NOMO-1 treated with DMSO at 0.1 percent for 48 hours (cell line): Measurements from ENCODE around the gene PAX4.
"Not testable (repeated sequence)": the region's sequence is repeated elsewhere in the genome, so short reads cannot be mapped to it uniquely, and the experiment has no call there.

ENCODE experiments used
- DNase-seq: peaks from one replicate; lab custom pipeline; 2025; ENCODE audit not compliant: unreplicated experiment; lab: John Stamatoyannopoulos, UW

The PAX4 gene

DNA sequence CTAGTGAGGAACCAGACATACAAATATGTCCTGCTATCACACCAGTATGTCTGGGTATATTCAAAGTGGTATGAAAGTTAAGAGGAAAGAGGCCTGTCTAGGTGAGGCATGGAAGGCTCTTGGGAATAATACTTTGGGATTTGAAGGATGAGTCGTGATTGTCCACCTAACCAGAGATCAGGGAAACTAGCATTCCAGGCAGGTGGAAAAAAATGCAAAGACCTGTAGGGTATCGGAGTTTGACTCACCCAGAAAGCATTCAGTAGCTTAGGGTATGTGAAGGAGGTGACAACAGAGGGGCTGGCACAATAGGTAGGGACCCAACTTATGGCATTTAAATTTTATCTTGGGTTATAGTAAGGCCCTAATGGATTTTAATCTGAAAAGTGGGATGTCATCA lies 31.6 kb downstream of the PAX4 start:
- no peak for DNase-seq

DNA sequence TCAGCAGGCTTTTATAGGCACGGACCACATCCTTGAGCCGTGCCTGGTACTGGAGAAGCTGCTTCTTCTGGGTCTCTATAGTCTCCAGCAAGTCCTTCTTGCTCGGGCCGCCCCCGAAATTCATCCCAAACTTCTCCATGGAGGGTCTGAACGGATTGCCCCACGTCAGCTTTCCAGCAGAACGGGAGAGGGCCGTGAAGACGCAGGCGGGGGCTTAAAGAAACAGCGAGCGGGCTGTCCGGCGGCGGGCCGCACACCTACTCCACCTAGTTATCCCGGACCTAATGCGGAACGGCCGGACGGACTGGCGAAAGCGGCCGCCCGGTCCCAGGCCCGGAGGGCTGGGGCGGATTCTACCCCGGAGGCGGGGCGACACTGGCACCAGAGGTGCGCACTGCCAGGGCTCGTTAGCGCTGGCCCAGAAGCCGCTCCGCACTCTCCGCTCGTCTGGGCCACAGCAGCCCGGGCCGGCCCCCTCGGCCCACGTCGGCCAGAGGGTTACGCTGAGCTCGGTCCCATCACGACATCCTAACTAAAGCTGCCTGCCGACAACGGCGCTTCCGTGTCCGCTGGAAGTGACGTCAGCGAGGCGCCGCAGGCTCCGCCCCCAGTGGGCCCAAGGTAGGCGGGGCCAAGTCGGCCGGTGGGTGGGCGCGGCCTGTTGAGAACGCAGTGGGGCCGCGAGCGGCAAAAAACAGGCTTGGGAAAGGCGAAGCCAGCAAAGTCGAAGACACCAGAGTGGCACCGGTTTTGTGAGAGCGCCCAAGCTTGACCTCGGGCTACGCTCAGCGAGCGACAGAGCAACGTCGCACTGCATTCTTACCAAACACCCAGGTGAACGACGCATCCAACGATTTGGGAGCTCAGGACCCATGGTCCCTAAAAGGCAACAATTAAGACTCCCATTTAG lies 32.6 kb downstream of the PAX4 start, which contains the start of gene GCC1:
Gene GCC1 (minus strand): TSS at position 553 of the 910 bp plus-strand sequence. CDS start 414 bp downstream, at position 139.
- peak; percentile 43 for DNase-seq

DNA sequence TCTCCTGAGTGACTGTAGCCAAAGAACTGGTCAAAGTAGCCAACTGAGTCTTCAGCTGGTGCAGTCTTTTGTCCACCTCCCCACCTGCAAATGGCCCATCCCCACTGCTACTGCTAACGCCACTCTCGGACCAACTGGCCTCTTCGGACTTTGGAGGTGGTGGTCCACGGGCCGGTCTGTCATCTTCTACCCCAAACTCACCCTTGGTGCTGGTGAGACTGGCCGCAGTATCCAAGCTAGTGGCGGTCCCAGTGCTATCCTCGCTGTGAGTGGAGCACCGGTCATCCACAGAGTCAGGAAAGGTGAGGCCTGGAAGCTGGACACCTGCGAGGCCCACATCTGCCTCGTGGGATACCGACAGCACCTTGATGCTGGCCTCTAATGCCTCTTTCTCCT lies 33.3 kb downstream of the PAX4 start:
- DNase-seq: no peak

DNA sequence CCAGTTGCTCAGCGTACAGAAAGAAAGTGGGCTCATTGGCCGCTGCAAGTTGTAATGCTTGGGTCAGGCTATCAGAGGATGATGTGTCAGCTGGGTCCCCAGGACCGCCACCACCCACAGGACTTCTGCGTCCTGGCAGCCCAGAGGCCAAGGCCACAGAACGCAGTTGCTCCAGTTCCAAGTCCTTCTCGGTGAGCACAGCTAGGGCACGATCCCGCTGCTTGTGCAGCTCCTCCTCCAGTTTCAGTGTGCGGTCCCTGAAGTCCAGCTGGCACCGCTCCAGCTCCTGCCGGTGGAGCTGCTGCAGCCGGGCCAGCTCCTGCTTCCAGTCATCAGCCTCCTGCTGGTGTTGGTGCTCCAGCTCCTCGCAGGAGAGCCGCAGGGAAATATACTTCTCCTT lies 35.6 kb downstream of the PAX4 start:
- DNase-seq: no peak

DNA sequence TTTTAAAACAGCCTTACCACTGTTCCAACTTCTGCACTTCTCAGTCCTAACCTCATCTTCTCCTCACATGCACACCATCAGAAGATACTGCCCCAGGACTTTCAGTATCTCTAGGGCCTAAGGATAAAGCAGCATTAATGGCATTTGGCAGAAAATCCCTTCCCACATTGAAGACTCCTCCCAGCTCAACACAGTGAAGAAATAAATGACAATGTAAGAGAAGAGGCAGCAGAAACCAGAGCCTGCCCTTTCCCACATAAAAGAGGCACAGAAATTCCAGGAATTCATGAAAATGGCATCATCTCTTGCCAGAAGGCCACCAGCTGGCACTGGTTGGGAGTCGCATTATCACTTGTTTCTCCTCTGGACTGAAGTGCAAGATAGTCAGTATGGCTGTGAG lies 36.2 kb downstream of the PAX4 start:
- no peak for DNase-seq

DNA sequence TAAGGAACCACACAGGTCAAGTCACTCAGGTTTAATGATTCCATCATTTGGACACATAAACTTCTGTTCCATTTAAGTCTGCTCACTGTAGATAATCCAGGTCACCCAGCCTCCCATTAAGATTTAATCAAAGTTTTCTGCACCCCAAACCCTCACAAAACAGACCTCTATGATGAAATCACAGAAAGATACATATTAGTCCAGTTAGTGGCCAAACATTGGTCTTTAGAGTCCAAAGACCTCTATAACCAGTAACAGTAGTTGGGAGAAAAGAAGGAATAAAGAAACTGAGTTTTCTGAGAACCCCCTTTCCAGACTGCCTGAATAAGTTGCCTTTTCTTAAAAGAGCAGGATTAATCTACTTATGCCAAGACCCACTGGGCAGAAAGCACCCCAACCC lies 37.3 kb downstream of the PAX4 start:
- DNase-seq: no peak

DNA sequence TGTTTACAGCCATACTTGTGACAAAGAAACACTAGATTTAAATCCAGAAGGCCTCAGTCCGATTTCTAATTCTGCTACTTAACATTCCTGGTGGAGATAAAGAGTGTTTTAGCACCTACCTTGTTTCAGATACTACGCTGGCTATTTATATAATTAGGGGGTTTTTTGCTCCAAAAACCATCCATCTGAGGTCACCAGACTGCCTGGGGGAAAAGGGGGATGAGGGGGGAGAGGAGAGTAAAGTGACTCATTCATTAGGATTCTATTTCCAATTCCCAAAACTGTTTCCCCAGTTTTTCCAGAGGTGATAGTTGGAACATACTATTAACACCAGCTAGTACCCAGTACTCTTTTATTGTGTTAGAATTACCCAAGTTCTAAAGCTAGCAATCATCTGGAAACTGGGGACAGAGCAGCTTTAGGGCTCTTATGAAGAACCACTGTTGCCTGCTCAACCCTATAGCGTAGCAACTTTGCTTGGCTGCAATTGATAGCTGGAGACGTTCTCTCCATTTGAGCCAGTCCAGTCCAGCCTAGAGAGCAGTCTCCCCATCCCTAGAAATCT lies 39.1 kb downstream of the PAX4 start:
- no peak for DNase-seq

DNA sequence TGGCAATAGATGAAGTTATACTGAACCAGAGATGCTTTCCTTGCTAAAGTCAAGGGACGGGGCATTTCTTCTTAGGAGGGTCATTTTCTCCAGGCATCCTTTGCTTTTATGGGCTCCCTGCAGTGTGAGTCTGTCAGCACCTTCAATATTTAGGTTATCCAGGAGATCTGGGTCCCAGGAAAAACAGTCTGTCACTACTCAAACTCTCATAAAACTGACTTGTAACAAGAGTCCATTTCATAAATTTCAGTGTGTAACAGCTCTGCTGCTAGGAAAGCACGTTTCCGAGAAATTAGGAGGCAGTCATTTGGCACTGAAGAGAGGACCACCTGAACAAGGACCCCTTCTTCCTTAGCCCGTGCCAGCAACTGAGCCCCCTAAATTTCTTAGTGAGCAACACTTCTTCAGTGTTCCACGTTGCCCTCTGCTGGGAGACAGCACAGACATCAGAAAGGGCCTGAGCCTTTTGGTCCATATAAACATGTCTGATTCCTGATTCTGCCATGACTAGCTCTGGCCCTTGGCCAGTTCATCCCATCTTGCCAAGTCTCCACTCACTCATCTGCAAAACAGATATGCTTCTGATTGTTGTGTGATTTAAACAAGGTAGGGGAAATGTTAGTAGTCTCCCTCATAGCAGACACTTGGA lies 39.8 kb downstream of the PAX4 start:
- DNase-seq: no peak

DNA sequence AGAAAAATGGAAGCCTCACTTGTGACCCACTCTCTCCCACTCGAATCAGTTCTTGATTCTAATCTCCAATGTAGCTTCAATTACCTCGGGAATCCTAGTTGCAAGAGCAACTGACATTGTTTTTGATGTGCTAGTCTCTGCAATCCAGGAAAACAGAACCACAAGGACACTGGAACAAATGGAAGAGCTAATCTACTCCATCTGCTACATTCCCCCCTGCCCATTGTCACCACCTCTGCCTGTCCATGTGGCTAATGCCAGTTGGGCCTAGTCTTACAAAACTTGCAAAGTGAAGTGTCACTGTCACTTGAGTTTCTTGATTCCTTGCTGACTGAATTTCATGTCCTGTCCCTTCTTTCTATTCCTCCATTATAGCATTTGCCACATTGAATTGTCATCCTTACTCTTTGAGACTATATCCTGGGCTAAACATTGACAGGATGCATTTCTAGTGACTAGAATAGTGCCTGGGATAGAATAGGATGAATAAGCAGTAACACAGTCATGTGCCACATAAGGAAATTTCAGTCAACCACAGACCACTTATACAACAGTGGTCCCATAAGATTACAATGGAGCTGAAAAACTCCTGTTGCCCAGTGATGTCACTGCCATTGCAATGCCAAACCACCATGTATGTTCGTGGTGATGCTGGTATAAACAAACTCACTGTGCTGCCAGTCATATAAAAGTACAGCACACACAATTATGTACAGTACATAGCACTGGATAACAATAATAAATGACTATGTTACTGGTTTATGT lies 46.0 kb downstream of the PAX4 start:
- DNase-seq: no peak

DNA sequence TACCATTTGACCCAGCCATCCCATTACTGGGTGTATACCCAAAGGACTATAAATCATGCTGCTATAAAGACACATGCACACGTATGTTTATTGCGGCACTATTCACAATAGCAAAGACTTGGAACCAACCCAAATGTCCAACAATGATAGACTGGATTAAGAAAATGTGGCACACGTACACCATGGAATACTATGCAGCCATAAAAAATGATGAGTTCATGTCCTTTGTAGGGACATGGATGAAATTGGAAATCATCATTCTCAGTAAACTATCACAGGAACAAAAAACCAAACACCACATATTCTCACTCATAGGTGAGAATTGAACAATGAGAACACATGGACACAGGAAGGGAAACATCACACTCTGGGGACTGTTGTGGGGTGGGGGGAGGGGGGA lies 49.9 kb downstream of the PAX4 start:
- not testable (repeated sequence) for DNase-seq

DNA sequence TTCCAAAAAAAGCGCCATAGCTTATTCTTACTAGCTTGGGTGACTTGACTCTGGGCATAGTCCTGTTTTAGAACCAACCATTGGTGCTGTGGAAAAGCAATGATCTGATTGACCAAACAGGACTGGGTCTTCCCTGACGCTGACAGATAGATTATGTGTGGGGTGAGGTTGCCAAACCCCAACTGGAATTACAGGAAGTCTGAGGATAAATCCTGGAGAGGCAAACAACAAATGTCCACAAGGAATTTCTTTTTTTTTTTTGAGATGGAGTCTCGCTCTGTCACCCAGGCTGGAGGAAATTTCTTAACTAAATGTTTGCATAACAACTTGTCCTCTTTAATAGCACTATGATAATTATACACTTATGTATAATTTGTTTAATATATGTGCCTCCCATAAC lies 51.7 kb downstream of the PAX4 start:
- no peak for DNase-seq
